HepG2 (cell line): ENCODE data around the gene C5orf24. TPM values are rescaled to one million over a fixed set of nuclear protein-coding genes. Genes with fewer than 3 reads are reported as not detected.

Experiments used
- ATAC-seq: fragments of 200-7000 bp; cut with Tn5 transposase; 3 replicates; pipeline ENCODE4 v1.9.1; 2020; ENCODE audit warnings: mild to moderate bottlenecking, moderate library complexity
- Bru-seq: library from RNA; stranded (reverse); fragments of 400-500 nt; gene quantifications from one replicate; lab custom pipeline; 2021; lab: Mats Ljungman, UMichigan
- BruChase-seq, 2 experiments: library from RNA; stranded (reverse); fragments of 400-500 nt; gene quantifications; one replicate each; lab custom pipeline; 2021; lab: Mats Ljungman, UMichigan
- BruUV-seq: library from RNA; stranded (reverse); fragments of 400-500 nt; replicated peaks from 2 replicates; lab custom pipeline; 2021; lab: Mats Ljungman, UMichigan
- CTCF ChIA-PET: fragments of 300-600 bp; formaldehyde crosslinking; extraction: SDS; loops from one replicate; lab custom pipeline; 2021; ENCODE audit warnings: low total read pairs, inconsistent platforms, low intra/inter-chr PET ratio; lab: Yijun Ruan, JAX
- POLR2A ChIA-PET: fragments of 350-600 bp; sonication (Branson Sonifier 250); formaldehyde crosslinking; loops from one replicate; lab custom pipeline; 2020; ENCODE audit warnings: antibody characterized with exemption, inconsistent platforms; lab: Yijun Ruan, JAX
- DNase-seq: peaks from one replicate; pipeline ENCODE4 v3.0.0-alpha.2; 2015; ENCODE audit warnings: low spot score
- FAIRE-seq: peaks from 3 replicates; lab custom pipeline; 2011; peaks lifted over from hg19 to GRCh38; lab: Jason Lieb, UNC
- H2AFZ ChIP-seq: one replicate; pipeline ENCODE4 v1.6.1; 2011; ENCODE audit warnings: low read length, inconsistent platforms
- H3K27ac ChIP-seq: fragments of 300-600 bp; 3 replicates; pipeline ENCODE4 v1.8.0; 2011; ENCODE audit warnings: mixed run types, mild to moderate bottlenecking, mixed read lengths, low read length, inconsistent platforms; ENCODE audit not compliant: insufficient read depth; ENCODE audit errors: extremely low read length
- H3K27me3 ChIP-seq, 2 experiments: fragments of 200-600 bp in 1 of 2; 2 replicates in 1 of 2; 3 replicates in 1 of 2; pipeline versions ENCODE4 v1.6.0 to v1.8.0; 2011; ENCODE audit warnings: low read length in 2 of 2, mild to moderate bottlenecking in 2 of 2, moderate library complexity in 2 of 2, inconsistent platforms in 1 of 2; ENCODE audit not compliant: insufficient read depth in 2 of 2, control insufficient read depth in 1 of 2
- H3K36me3 ChIP-seq, 2 experiments: fragments of 200-600 bp in 1 of 2; replicated peaks in 1 of 2; 2 replicates in 1 of 2; 3 replicates in 1 of 2; pipeline versions ENCODE4 v1.5.1 to v1.8.0; 2011; ENCODE audit warnings: low read length in 2 of 2, inconsistent platforms in 1 of 2; ENCODE audit not compliant: insufficient read depth in 2 of 2, control insufficient read depth in 1 of 2
- H3K4me1 ChIP-seq: 2 replicates; pipeline ENCODE4 v1.5.1; 2012; ENCODE audit warnings: low read length, inconsistent platforms; ENCODE audit not compliant: insufficient read depth
- H3K4me2 ChIP-seq: 2 replicates; pipeline ENCODE4 v1.6.0; 2011; ENCODE audit warnings: low read depth, low read length, inconsistent platforms
- H3K4me3 ChIP-seq, 3 experiments: fragments of 200-600 bp in 1 of 3; sonication (generic), shearing (Covaris generic) in 1 of 3; replicated peaks in 1 of 3; 2 replicates each; pipeline ENCODE4 v1.5.1; 2011 to 2016; ENCODE audit warnings: low read length in 3 of 3, inconsistent platforms in 2 of 3, low read depth in 2 of 3, mild to moderate bottlenecking in 2 of 3, control low read depth in 1 of 3, mixed read lengths in 1 of 3; ENCODE audit not compliant: insufficient read depth in 1 of 3
- H3K79me2 ChIP-seq: one replicate; pipeline ENCODE4 v1.6.1; 2011; ENCODE audit warnings: low read length, inconsistent platforms; ENCODE audit not compliant: insufficient read depth
- H3K9ac ChIP-seq: 2 replicates; pipeline ENCODE4 v1.6.0; 2011; ENCODE audit warnings: mild to moderate bottlenecking, low read depth, low read length, inconsistent platforms; ENCODE audit not compliant: insufficient read depth
- H3K9me3 ChIP-seq: 2 replicates; pipeline ENCODE4 v1.5.1; 2012; ENCODE audit warnings: mild to moderate bottlenecking, low read length
- H4K20me1 ChIP-seq: 2 replicates; pipeline ENCODE4 v1.6.0; 2011; ENCODE audit warnings: inconsistent platforms, mild to moderate bottlenecking, low read length, moderate library complexity; ENCODE audit not compliant: insufficient read depth
- BATF2 ChIP-seq: sonication (generic); formaldehyde crosslinking; IDR thresholded peaks from 2 replicates; pipeline ENCODE4 v1.8.0; 2022; ENCODE audit warnings: mild to moderate bottlenecking, missing genetic modification reagents, moderate library complexity
- FOSL1 ChIP-seq: sonication (generic); formaldehyde crosslinking; IDR thresholded peaks from 2 replicates; pipeline ENCODE4 v1.9.0; 2021; ENCODE audit warnings: missing genetic modification reagents, borderline replicate concordance
- IKZF5 ChIP-seq: IDR thresholded peaks from 2 replicates; pipeline ENCODE4 v1.6.1; 2018; ENCODE audit warnings: missing genetic modification reagents, mild to moderate bottlenecking, missing compliant biosample characterization
- JUN ChIP-seq: sonication (generic); formaldehyde crosslinking; IDR thresholded peaks from 2 replicates; pipeline ENCODE4 v1.4.0; 2020; ENCODE audit warnings: mild to moderate bottlenecking, missing genetic modification reagents
- MZF1 ChIP-seq: sonication (generic); formaldehyde crosslinking; IDR thresholded peaks from 2 replicates; pipeline ENCODE4 v1.8.1; 2023; ENCODE audit warnings: mild to moderate bottlenecking, missing genetic modification reagents, borderline replicate concordance
- PAWR ChIP-seq: sonication (generic); formaldehyde crosslinking; IDR thresholded peaks from 2 replicates; pipeline ENCODE4 v1.4.0; 2020; ENCODE audit warnings: missing genetic modification reagents, mild to moderate bottlenecking, borderline replicate concordance
- REXO4 ChIP-seq: sonication (generic); formaldehyde crosslinking; IDR thresholded peaks from 2 replicates; pipeline ENCODE4 v1.8.0; 2022; ENCODE audit warnings: missing genetic modification reagents, mild to moderate bottlenecking, borderline replicate concordance
- SIX1 ChIP-seq: sonication (generic); formaldehyde crosslinking; IDR thresholded peaks from 2 replicates; pipeline ENCODE4 v1.4.0; 2020; ENCODE audit warnings: missing genetic modification reagents, borderline replicate concordance
- SMAD1 ChIP-seq: sonication (generic); formaldehyde crosslinking; IDR thresholded peaks from 2 replicates; pipeline ENCODE4 v1.4.0; 2020; ENCODE audit warnings: missing genetic modification reagents, low read depth, mild to moderate bottlenecking, borderline replicate concordance
- SP4 ChIP-seq: sonication (generic); formaldehyde crosslinking; IDR thresholded peaks from 2 replicates; pipeline ENCODE4 v1.8.1; 2023; ENCODE audit warnings: mild to moderate bottlenecking, missing genetic modification reagents
- ZNF747 ChIP-seq: sonication (generic); formaldehyde crosslinking; IDR thresholded peaks from 2 replicates; pipeline ENCODE4 v1.8.1; 2023; ENCODE audit warnings: missing genetic modification reagents, mild to moderate bottlenecking, borderline replicate concordance
- ZSCAN9 ChIP-seq: IDR thresholded peaks from 2 replicates; pipeline ENCODE4 v1.6.1; 2016; ENCODE audit warnings: borderline replicate concordance
- WGBS: methylation state at CpG from one replicate; pipeline ENCODE4 v1.1.6; 2017; ENCODE audit warnings: low lambda C conversion rate; 5-methylcytosine and 5-hydroxymethylcytosine counted together
- in situ Hi-C: cut with HindIII; loops from 2 replicates; pipeline ENCODE4 v1.10.0; 2017; ENCODE audit warnings: low pct_unique_long_range_greater_than_20kb; ENCODE audit not compliant: extremely low pct_ligation_motif_present
- intact Hi-C: fragments of 100-400 bp; cut with micrococcal nuclease; formaldehyde crosslinking; loops from one replicate; pipeline ENCODE4 v1.10.0; 2022; ENCODE audit not compliant: unreplicated experiment
- long read RNA-seq, 2 experiments: library from RNA in 1 of 2; library from polyadenylated mRNA in 1 of 2; stranded (forward) in 1 of 2; unstranded in 1 of 2; transcript quantifications; one replicate each; pipeline ENCODE4 v2.0.0, GENCODE V29; 2019 to 2022
- polyA minus RNA-seq, 3 experiments: library from RNA; depleted of rRNA, polyadenylated mRNA; stranded (reverse); fragments of >200 nt; gene quantifications; 2 replicates each; pipeline ENCODE4 v1.2.3, GENCODE V29; 2011; ENCODE audit warnings: low replicate concordance in 1 of 3
- polyA plus RNA-seq, 8 experiments: library from polyadenylated mRNA; depleted of rRNA in 3 of 8; stranded (reverse) in 7 of 8; unstranded in 1 of 8; fragments of >200 nt; fragmentation: Illumina TruSeq in 4 of 8; extraction: Trizol in 4 of 8; gene quantifications; 2 replicates each; pipeline versions ENCODE4 v1.2.1 to v1.2.3, GENCODE V29; 2011 to 2016; ENCODE audit warnings: low read depth in 4 of 8, missing spikeins in 1 of 8, mixed read lengths in 1 of 8; ENCODE audit not compliant: insufficient read depth in 1 of 8
- total RNA-seq, 5 experiments: library from RNA; depleted of rRNA; stranded (reverse); fragments of >200 nt; fragmentation: Illumina TruSeq; extraction: Trizol; gene quantifications; 2 replicates each; pipeline ENCODE4 v1.2.3, GENCODE V29; 2016; ENCODE audit warnings: low read depth in 1 of 5
- TF ChIP-seq, protein P1 (sequence below): sonication (generic); formaldehyde crosslinking; IDR thresholded peaks from 2 replicates; pipeline ENCODE4 v1.8.0; 2022; ENCODE audit warnings: mild to moderate bottlenecking, missing genetic modification reagents, borderline replicate concordance

The C5orf24 gene
- total RNA-seq (2016; rRNA removed; fragmentation: Illumina TruSeq; extraction: Trizol) = 41.5 and 52.6 TPM in 2 replicates
- total RNA-seq (2016; cell fraction: cytosol; rRNA removed; fragmentation: Illumina TruSeq; extraction: Trizol; ENCODE audit: low read depth) = 10.3 and 10.6 TPM in 2 replicates
- 39.8 and 49.7 TPM in 2 replicates for total RNA-seq (2016; cell fraction: insoluble cytoplasmic fraction; rRNA removed; fragmentation: Illumina TruSeq; extraction: Trizol)
- 33.9 and 34.4 TPM in 2 replicates for total RNA-seq (2016; cell fraction: membrane; rRNA removed; fragmentation: Illumina TruSeq; extraction: Trizol)
- 39.4 and 43.9 TPM in 2 replicates for total RNA-seq (2016; cell fraction: nucleus; rRNA removed; fragmentation: Illumina TruSeq; extraction: Trizol)
- polyA plus RNA-seq (2011; rRNA removed) = 30.3 and 34.6 TPM in 2 replicates
- 10.6 and 18.7 TPM in 2 replicates for polyA plus RNA-seq (2011; cell fraction: cytosol; rRNA removed)
- 23.1 and 31.3 TPM in 2 replicates for polyA plus RNA-seq (2011; cell fraction: nucleus; rRNA removed)
- polyA plus RNA-seq (2012) = 25.4 and 26.1 TPM in 2 replicates
- 8.0 and 8.8 TPM in 2 replicates for polyA plus RNA-seq (2016; cell fraction: cytosol; fragmentation: Illumina TruSeq; extraction: Trizol; ENCODE audit: low read depth)
- 39.1 and 45.0 TPM in 2 replicates for polyA plus RNA-seq (2016; cell fraction: insoluble cytoplasmic fraction; fragmentation: Illumina TruSeq; extraction: Trizol; ENCODE audit: low read depth)
- polyA plus RNA-seq (2016; cell fraction: membrane; fragmentation: Illumina TruSeq; extraction: Trizol; ENCODE audit: low read depth) = 19.7 and 20.6 TPM in 2 replicates
- 53.8 and 56.9 TPM in 2 replicates for polyA plus RNA-seq (2016; cell fraction: nucleus; fragmentation: Illumina TruSeq; extraction: Trizol; ENCODE audit: insufficient read depth, low read depth)
- polyA minus RNA-seq (2011; rRNA and poly(A)+ RNA removed; ENCODE audit: low replicate concordance) = 32.1 and 44.9 TPM in 2 replicates
- 24.9 and 25.5 TPM in 2 replicates for polyA minus RNA-seq (2011; cell fraction: cytosol; rRNA and poly(A)+ RNA removed)
- polyA minus RNA-seq (2011; cell fraction: nucleus; rRNA and poly(A)+ RNA removed) = 61.3 and 65.8 TPM in 2 replicates
- Bru-seq, nascent RNA = percentile 93 among the genes with signal in this experiment
- percentile 99 among the genes with signal in this experiment for BruChase-seq, experiment 1, labeled RNA remaining after a 6-hour chase
- percentile 98 among the genes with signal in this experiment for BruChase-seq, experiment 2, labeled RNA remaining after a 2-hour chase
- long read RNA-seq, experiment 1, full-length matches to known transcripts = 41 of 44 reads
- long read RNA-seq, experiment 1, partial matches to known transcripts = 2 of 44 reads
- long read RNA-seq, experiment 1, other reads (novel, unspliced or antisense) = 1 of 44 reads
- long read RNA-seq, experiment 2, full-length matches to known transcripts = 8 of 54 reads
- long read RNA-seq, experiment 2, partial matches to known transcripts = 0 of 54 reads
- long read RNA-seq, experiment 2, other reads (novel, unspliced or antisense) = 46 of 54 reads

GRCh38 chr5:134845852-134846640 is at the start of gene C5orf24:
Gene C5orf24 (plus strand): TSS chr5:134845968. CDS start chr5:134854901, 8,933 bp downstream.
- ChIA-PET POLR2A (interaction anchor here (0.7 to 2.4 kb wide), 13 partner anchors 8 to 253 kb away, joined by 3 to 37 read pairs (median 5); partner anchors contain the start of genes DDX46, PCBD2 and TXNDC15), CTCF (no interaction called here)
- Histone ChIP-seq H3K79me2 (peaks cover 23% of the 10 kb centered on the region), H4K20me1 (no peaks in the 10 kb centered on the region), H3K27ac (peak within 1 kb of the TSS; percentile 94), H3K4me1 (peaks cover 50% of the 10 kb centered on the region), H3K27me3 (no peaks in the 10 kb centered on the region), H2AFZ (no peak within 1 kb of the TSS), H3K9ac (peak within 1 kb of the TSS; percentile 92), H3K4me3 (peak within 1 kb of the TSS; percentile 72 to 81 (median 74)), H3K4me2 (peak within 1 kb of the TSS; percentile 74), H3K36me3 (no peaks in the 10 kb centered on the region), H3K9me3 (no peaks in the 10 kb centered on the region)
- DNase-seq = peak; percentile 88
- BruUV-seq = no TSS peak
- in situ Hi-C loops (no loop called here), intact Hi-C loops (loop anchor here (2.0 to 5.0 kb wide), 2 partner anchors 39 to 59 kb away; partner anchors contain the start of gene PCBD2)
- peak; percentile 30 for FAIRE-seq
- ATAC-seq = peak; percentile 96
- WGBS = 0% methylated on average over 18 of the region's 84 CpGs
- no peak for TF ChIP-seq SIX1 (CRISPR knock-in tag)
- TF ChIP-seq ZNF747 (CRISPR knock-in tag) = 0 out of 2 replicates have a peak, but pooled peaks have one; percentile 8
- TF ChIP-seq PAWR (CRISPR knock-in tag) = no peak
- TF ChIP-seq BATF2 = peak; percentile 74; the same call in 1 of the 2 replicates
- TF ChIP-seq REXO4 = no peak
- TF ChIP-seq MZF1 (CRISPR knock-in tag) = 0 out of 2 replicates have a peak, but pooled peaks have one; percentile 23
- peak; percentile 76; the same call in 1 of the 2 replicates for TF ChIP-seq IKZF5
- TF ChIP-seq SMAD1 = no peak
- TF ChIP-seq FOSL1 = no peak
- TF ChIP-seq ZSCAN9 = no peak; the same call in 1 of the 2 replicates
- TF ChIP-seq, protein P1, sequence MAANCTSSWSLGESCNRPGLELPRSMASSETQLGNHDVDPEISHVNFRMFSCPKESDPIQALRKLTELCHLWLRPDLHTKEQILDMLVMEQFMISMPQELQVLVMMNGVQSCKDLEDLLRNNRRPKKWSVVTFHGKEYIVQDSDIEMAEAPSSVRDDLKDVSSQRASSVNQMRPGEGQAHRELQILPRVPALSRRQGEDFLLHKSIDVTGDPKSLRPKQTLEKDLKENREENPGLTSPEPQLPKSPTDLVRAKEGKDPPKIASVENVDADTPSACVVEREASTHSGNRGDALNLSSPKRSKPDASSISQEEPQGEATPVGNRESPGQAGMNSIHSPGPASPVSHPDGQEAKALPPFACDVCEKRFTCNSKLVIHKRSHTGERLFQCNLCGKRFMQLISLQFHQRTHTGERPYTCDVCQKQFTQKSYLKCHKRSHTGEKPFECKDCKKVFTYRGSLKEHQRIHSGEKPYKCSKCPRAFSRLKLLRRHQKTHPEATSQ (CRISPR knock-in tag) = peak; percentile 88; the same call in 1 of the 2 replicates
- peak; percentile 44 for TF ChIP-seq JUN (CRISPR knock-in tag)
- TF ChIP-seq SP4 = peak; percentile 80
